ENCODE measurements around the gene SOX21. TPM values are rescaled to one million over a fixed set of nuclear protein-coding genes. Genes with fewer than 3 reads are reported as not detected.

Gene SOX21
- total RNA-seq, 1 experiment from 2014 or later = not detected

DNA sequence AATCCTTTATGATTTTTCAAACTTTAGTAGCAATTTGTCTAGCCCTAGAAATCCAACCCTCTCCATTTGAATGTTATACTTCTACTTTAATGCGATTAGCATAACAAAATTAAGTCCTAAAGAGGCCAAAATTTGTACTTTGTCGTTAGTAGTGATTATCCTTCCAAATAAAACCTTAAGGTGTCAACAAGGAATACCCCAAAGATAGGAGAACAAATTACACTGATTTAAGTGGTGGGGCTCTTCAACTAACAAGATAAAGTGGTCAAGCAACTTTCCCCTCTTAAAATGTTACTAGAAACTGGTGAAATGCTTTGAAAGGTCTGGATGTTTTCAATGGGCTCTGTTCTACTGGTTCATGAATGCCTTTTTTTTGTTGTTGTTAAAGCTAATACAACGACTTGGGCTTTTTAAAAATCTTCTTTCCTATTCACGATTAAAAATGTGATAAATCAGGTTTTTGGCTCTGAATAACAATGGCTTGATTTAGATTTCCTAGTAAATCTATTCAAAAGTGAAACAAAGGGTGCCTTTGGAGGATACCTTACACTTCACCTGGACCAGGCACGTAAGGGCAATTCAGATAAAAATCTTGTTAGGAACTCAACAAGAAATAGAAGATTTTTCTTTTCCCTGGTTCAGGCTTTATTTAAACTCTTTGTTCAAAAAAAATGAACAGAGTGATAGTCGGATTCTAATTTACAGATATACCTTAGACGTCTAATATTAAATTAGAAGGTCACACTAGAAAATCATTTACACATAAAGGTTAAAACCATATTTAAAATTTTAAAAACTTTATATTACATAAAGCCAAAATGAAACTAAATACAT, 3.1 kb downstream of the SOX21 start:
- no peak for DNase-seq (ENCODE audit: low spot score)

- no peak for DNase-seq (ENCODE audit: low spot score)
Measured at GRCh38 chr13:94708031-94708859, 4.1 kb downstream of the SOX21 start.

DNA sequence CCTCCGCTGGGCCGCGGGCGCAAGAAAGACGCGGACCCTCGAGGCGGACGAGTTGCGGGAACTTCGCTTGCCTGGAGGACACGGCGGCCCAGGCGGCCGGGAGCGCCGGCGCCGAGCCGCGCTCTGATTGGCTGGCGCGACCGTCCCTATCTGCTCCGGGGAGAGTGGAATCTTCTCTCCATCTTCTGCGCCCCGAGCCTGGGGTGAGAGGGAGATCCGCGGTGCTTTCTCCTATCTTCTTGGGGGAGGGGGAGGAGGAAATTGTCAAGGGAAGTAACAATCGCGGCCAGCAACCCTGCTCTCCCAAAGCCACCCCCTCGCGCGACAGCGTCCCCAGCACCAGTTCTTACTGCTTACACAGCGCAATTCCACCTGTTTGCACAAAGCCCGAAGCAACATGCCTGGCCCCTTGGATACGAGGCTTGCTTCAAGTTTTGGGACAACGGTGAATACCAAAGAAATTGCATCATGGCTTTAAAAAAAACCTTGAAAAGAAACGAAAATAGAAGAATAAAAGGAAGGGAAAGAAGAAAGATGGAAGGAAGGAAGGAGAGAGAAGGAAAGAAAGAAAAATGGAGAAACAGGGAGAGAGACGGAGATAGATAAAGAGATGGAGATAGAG, 4.8 kb downstream of the SOX21 start:
- no peak for DNase-seq (ENCODE audit: low spot score)

GRCh38 chr13:94706843-94707399, 5.4 kb downstream of the SOX21 start:
- DNase-seq (ENCODE audit: low spot score) = no peak

- DNase-seq (ENCODE audit: low spot score) = no peak
Measured at GRCh38 chr13:94706101-94706842, 6.1 kb downstream of the SOX21 start.

GRCh38 chr13:94705081-94706030, 7.0 kb downstream of the SOX21 start:
- no peak for DNase-seq (ENCODE audit: low spot score)

- no peak for DNase-seq (ENCODE audit: low spot score)
Measured at GRCh38 chr13:94704377-94705080, 7.8 kb downstream of the SOX21 start.

DNA sequence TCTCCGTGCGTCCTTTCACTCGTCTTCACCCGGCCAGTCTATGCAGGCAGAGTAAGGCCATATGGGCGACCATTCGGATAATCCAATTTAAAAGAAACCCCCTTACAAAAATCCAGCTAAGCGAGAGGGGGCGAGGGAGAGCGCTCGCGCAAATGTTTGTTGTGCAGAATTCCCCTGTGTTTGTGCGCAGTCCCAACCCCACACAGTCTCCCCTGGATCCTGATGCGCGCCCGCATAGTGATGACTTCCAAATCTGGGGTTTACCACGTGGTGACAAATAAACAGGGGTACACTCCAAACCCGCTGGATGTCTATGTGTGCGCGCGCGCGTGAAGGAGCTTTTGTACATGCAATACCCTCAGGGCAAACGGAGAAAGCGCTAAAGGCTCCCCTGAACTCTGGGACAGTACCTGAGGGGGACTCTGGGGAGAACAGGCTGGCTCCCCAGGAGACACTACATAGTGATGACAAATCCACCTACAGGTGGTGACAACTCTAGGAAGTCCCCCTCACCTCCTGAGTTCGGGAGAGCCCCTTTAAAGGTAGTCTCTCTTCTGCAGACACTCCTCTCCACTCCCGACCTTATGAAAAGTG, 8.5 kb downstream of the SOX21 start:
- DNase-seq (ENCODE audit: low spot score) = no peak

DNA sequence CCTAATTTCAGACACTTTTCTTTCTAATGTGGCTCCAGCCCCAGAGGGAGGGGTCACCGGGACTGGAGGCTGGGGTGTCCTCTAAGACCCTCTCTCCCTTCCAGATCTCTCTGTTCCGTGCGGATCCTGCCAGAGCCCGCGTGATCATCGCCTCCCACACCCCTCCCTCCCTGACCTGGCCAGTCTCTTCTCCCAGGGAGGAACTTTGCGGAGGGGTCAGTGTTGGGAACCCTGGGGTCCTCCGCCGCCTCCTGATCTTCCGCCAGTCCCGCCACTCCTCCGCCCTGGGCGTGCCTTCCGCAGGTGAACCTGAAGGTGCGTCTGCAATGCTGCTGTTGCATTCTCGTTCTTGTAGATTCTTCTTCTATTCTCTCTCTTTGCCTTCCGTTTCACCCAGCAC, 9.1 kb downstream of the SOX21 start:
- DNase-seq (ENCODE audit: low spot score) = no peak

GRCh38 chr13:94702181-94703041, 9.9 kb downstream of the SOX21 start:
- DNase-seq (ENCODE audit: low spot score) = no peak

GRCh38 chr13:94701313-94702180, 10.8 kb downstream of the SOX21 start:
- no peak for DNase-seq (ENCODE audit: low spot score)

DNA sequence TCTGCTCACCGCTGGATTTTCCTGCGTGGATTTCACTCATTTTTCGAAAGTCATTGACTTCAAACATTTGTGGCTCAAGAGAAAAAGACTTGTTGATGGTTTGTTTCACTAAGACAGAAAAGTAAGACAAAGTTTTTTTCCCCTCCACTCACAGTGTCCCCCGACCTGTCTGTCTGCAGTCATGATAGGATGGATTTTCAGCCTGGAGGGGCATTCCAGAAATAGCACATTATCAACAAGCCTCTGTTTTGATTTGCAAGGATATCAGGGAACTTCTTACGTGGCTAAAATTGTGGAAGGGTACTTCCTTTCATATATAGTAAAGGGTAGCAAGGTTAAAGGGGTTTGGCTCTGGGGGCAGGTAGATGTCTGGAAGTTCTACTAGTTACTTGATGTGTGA, 11.8 kb downstream of the SOX21 start:
- DNase-seq (ENCODE audit: low spot score) = no peak

- DNase-seq (ENCODE audit: low spot score) = no peak
Measured at GRCh38 chr13:94700051-94700535, 12.3 kb downstream of the SOX21 start.

- DNase-seq (ENCODE audit: low spot score) = no peak
Measured at GRCh38 chr13:94696171-94696570, 16.2 kb downstream of the SOX21 start.

GRCh38 chr13:94692030-94692429, 20.3 kb downstream of the SOX21 start:
- DNase-seq (ENCODE audit: low spot score) = no peak

DNA sequence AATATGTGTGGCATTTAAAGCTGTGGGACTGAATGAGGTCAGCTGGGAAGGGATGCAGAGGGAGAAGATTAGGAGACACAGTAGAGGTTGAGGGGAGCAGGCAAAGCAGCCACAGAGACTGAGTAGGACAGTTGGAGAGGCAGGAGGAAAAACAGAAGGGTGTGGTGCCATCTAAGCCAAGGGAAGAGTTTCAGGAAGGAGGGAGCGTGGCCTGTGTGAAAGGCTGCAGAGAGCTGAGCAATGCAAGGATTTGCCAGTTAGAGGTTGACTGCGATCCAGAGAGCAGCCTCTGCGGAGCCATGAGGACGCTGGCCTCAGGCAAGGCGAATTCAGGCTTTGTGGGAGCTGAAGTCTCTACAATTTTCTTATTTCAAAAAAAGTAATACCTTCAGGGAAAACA, 28.9 kb downstream of the SOX21 start:
- DNase-seq (ENCODE audit: low spot score) = no peak

DNA sequence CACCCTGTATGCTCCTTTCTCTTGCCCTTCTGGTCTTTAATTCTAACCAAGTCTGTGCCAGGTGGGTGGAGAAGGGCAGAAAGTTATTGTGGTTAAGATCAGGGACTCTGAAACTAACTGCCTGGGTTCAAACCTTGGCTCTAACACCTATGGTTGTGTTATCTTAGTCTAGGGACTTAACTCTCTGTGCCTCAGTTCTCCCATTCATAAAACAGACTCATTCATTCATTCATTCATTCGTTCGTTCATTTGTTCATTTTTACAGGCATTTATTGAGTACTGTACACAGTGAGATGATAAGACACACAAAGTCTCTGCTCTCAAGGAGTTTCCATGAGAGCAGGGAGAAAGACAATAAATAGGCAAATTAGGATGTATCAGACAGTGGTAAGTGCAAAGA, 30.1 kb downstream of the SOX21 start:
- no peak for DNase-seq (ENCODE audit: low spot score)

Measured in A172 (cell line).